Neuronal stem cell (in vitro differentiated cells): Measurements from ENCODE around the gene SYT1.

Source experiments
- DNase-seq: peaks from one replicate; pipeline ENCODE4 v3.0.0-alpha.2; 2013; ENCODE audit warnings: low spot score
- H2AFZ ChIP-seq: one replicate; pipeline ENCODE4 v1.6.1; 2013; ENCODE audit warnings: mild to moderate bottlenecking, low read length, inconsistent platforms
- H2AK5ac ChIP-seq: 2 replicates; pipeline ENCODE4 v1.6.1; 2013; ENCODE audit warnings: low read depth, mild to moderate bottlenecking, inconsistent platforms, low read length, moderate library complexity, mixed read lengths
- H2BK120ac ChIP-seq: 2 replicates; pipeline ENCODE4 v1.6.1; 2013; ENCODE audit warnings: low read depth, mild to moderate bottlenecking, inconsistent platforms, low read length, moderate library complexity, mixed read lengths
- H2BK12ac ChIP-seq: one replicate; pipeline ENCODE4 v1.6.1; 2013; ENCODE audit warnings: low read length, inconsistent platforms
- H2BK15ac ChIP-seq: 2 replicates; pipeline ENCODE4 v1.6.1; 2013; ENCODE audit warnings: mild to moderate bottlenecking, low read length, inconsistent platforms, mixed read lengths
- H2BK5ac ChIP-seq: one replicate; pipeline ENCODE4 v1.6.1; 2013; ENCODE audit warnings: inconsistent platforms, mild to moderate bottlenecking, low read length, moderate library complexity
- H3K14ac ChIP-seq: one replicate; pipeline ENCODE4 v1.6.1; 2013; ENCODE audit warnings: low read length, inconsistent platforms
- H3K18ac ChIP-seq: 2 replicates; pipeline ENCODE4 v1.6.1; 2013; ENCODE audit warnings: low read length, inconsistent platforms
- H3K23ac ChIP-seq: 2 replicates; pipeline ENCODE4 v1.6.1; 2013; ENCODE audit warnings: low read depth, mild to moderate bottlenecking, mixed read lengths, low read length, inconsistent platforms; ENCODE audit not compliant: poor library complexity
- H3K27ac ChIP-seq: replicated peaks from 3 replicates; pipeline ENCODE4 v1.5.1; 2013; ENCODE audit warnings: low read length, inconsistent platforms
- H3K27me3 ChIP-seq, 3 experiments: 2 replicates each; pipeline ENCODE4 v1.6.1; 2013; ENCODE audit warnings: low read length in 3 of 3, mild to moderate bottlenecking in 2 of 3, inconsistent platforms in 1 of 3, low read depth in 1 of 3, mixed read lengths in 1 of 3, moderate library complexity in 1 of 3; ENCODE audit not compliant: control insufficient read depth in 3 of 3, insufficient read depth in 3 of 3
- H3K36me3 ChIP-seq, 2 donors: replicated peaks in 1 of 2; 2 replicates each; pipeline ENCODE4 v1.6.1; 2013; ENCODE audit warnings: low read length in 2 of 2; ENCODE audit not compliant: control insufficient read depth in 2 of 2, insufficient read depth in 2 of 2
- H3K4ac ChIP-seq: 2 replicates; pipeline ENCODE4 v1.6.1; 2013; ENCODE audit warnings: inconsistent platforms, mild to moderate bottlenecking, low read length, moderate library complexity
- H3K4me1 ChIP-seq, 2 donors: 1 replicate in 1 of 2; 2 replicates in 1 of 2; pipeline ENCODE4 v1.6.1; 2013; ENCODE audit warnings: low read length in 2 of 2, low read depth in 1 of 2; ENCODE audit not compliant: control insufficient read depth in 2 of 2, insufficient read depth in 1 of 2
- H3K4me2 ChIP-seq: one replicate; pipeline ENCODE4 v1.6.1; 2013; ENCODE audit warnings: mild to moderate bottlenecking, low read length, inconsistent platforms; ENCODE audit not compliant: insufficient read depth, poor library complexity, severe bottlenecking
- H3K4me3 ChIP-seq, 2 donors: 2 replicates each; pipeline ENCODE4 v1.5.1; 2013; ENCODE audit warnings: low read length in 2 of 2, mild to moderate bottlenecking in 2 of 2, inconsistent platforms in 1 of 2, moderate library complexity in 1 of 2
- H3K79me1 ChIP-seq: one replicate; pipeline ENCODE4 v1.6.1; 2013; ENCODE audit warnings: low read depth, mild to moderate bottlenecking, inconsistent platforms, low read length, moderate library complexity
- H3K9ac ChIP-seq: one replicate; pipeline ENCODE4 v1.6.1; 2013; ENCODE audit warnings: mild to moderate bottlenecking, low read depth, low read length, inconsistent platforms; ENCODE audit not compliant: poor library complexity
- H3K9me3 ChIP-seq, 2 donors: replicated peaks in 1 of 2; 2 replicates each; pipeline versions ENCODE3 to v1.6.1; 2013; ENCODE audit warnings: low read length in 2 of 2, mild to moderate bottlenecking in 2 of 2, inconsistent platforms in 1 of 2, low read depth in 1 of 2, mixed read lengths in 1 of 2, moderate library complexity in 1 of 2; ENCODE audit not compliant: control insufficient read depth in 2 of 2, insufficient read depth in 1 of 2
- H4K8ac ChIP-seq: one replicate; pipeline ENCODE4 v1.6.1; 2013; ENCODE audit warnings: low read depth, mild to moderate bottlenecking, inconsistent platforms, low read length, moderate library complexity
- H4K91ac ChIP-seq: one replicate; pipeline ENCODE4 v1.6.1; 2013; ENCODE audit warnings: low read length, low read depth, mild to moderate bottlenecking, inconsistent platforms; ENCODE audit not compliant: poor library complexity
- WGBS, 2 donors: extraction: QIAGEN DNeasy Blood & Tissue Kit; methylation state at CpG; one replicate each; pipeline ENCODE4 v1.1.7; 2013; ENCODE audit warnings: missing lambda C conversion rate in 2 of 2, mixed read lengths in 1 of 2; ENCODE audit not compliant: insufficient read length in 2 of 2, insufficient replicate concordance in 1 of 2; ENCODE audit errors: extremely low coverage in 2 of 2; 5-methylcytosine and 5-hydroxymethylcytosine counted together

Gene SYT1

DNA sequence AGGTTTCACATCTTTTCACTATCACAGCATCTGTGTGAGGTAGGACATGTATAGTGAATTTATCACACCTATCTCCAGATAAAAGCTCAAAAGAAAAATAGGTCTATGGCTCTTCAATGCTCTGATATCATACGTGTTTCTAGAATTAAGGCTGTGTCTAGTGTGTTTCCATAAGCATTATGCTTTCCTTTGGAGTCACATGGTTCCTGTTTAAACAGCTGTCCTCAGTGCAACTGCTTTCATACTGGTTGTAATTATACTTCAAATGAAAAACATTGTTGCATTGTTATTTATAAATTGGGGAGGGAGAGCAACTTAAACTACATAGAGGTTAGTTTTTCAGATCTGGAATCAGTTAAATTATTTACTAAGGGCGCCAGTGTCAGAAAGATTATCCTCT lies 151.6 kb downstream of the SYT1 start:
- H3K4me3 ChIP-seq = no peak overlapping the region
- no peaks in the 10 kb centered on the region for H3K36me3 ChIP-seq
- no peak overlapping the region for H4K8ac ChIP-seq
- no peak overlapping the region for H2AFZ ChIP-seq
- H3K14ac ChIP-seq = no peak overlapping the region
- H3K9me3 ChIP-seq = peaks cover 0 to 4% of the 10 kb centered on the region in 2 donors
- no peak overlapping the region for H3K9ac ChIP-seq
- DNase-seq = no peak
- no peaks in the 10 kb centered on the region for H3K27me3 ChIP-seq
- no peak overlapping the region for H2BK120ac ChIP-seq
- no peaks in the 10 kb centered on the region for H3K4me1 ChIP-seq
- no peak overlapping the region for H2BK12ac ChIP-seq
- H3K4ac ChIP-seq = no peak overlapping the region
- H3K18ac ChIP-seq = no peak overlapping the region
- H2BK5ac ChIP-seq = no peak overlapping the region
- no peak overlapping the region for H2AK5ac ChIP-seq
- H3K4me2 ChIP-seq = no peak overlapping the region
- no peak overlapping the region for H4K91ac ChIP-seq
- WGBS, 2 donors = no CpG with 5 or more reads among the region's 2 CpGs
- no peak overlapping the region for H2BK15ac ChIP-seq
- H3K27ac ChIP-seq = no peak overlapping the region
- no peak overlapping the region for H3K23ac ChIP-seq
- no peaks in the 10 kb centered on the region for H3K79me1 ChIP-seq

GRCh38 chr12:79019672-79020071 lies 155.1 kb downstream of the SYT1 start:
- Histone ChIP-seq H2AFZ (no peak overlapping the region), H4K8ac (no peak overlapping the region)

GRCh38 chr12:79020106-79020505 lies 155.5 kb downstream of the SYT1 start:
- H3K4me2 ChIP-seq = no peak overlapping the region
- H2BK12ac ChIP-seq = no peak overlapping the region
- no peak overlapping the region for H4K91ac ChIP-seq
- no peaks in the 10 kb centered on the region for H3K27me3 ChIP-seq
- H3K9ac ChIP-seq = no peak overlapping the region
- no peak overlapping the region for H2AK5ac ChIP-seq
- DNase-seq = no peak
- H2BK5ac ChIP-seq = no peak overlapping the region
- H2BK15ac ChIP-seq = no peak overlapping the region
- H3K36me3 ChIP-seq = peaks cover 0 to 2% of the 10 kb centered on the region in 2 donors
- no peak overlapping the region for H3K23ac ChIP-seq
- no peak overlapping the region for H2AFZ ChIP-seq
- peaks cover 0 to 4% of the 10 kb centered on the region in 2 donors for H3K9me3 ChIP-seq
- H2BK120ac ChIP-seq = no peak overlapping the region
- H3K18ac ChIP-seq = no peak overlapping the region
- no peak overlapping the region for H4K8ac ChIP-seq
- no peaks in the 10 kb centered on the region for H3K4me1 ChIP-seq
- no peak overlapping the region for H3K27ac ChIP-seq
- WGBS, 2 donors = no CpG with 5 or more reads among the region's 1 CpG
- H3K14ac ChIP-seq = no peak overlapping the region
- H3K79me1 ChIP-seq = no peaks in the 10 kb centered on the region
- no peak overlapping the region for H3K4ac ChIP-seq
- H3K4me3 ChIP-seq = no peak overlapping the region

More at GRCh38 chr12:79019672-79020071, 155.1 kb downstream of the SYT1 start:
- Histone ChIP-seq H3K4ac (no peak overlapping the region), H3K27me3 (no peaks in the 10 kb centered on the region), H3K4me3 (no peak overlapping the region), H3K27ac (no peak overlapping the region), H2AK5ac (no peak overlapping the region), H2BK120ac (no peak overlapping the region), H2BK12ac (no peak overlapping the region), H3K23ac (no peak overlapping the region), H3K18ac (no peak overlapping the region), H3K9me3 (peaks cover 0 to 4% of the 10 kb centered on the region in 2 donors), H3K79me1 (no peaks in the 10 kb centered on the region), H3K4me1 (no peaks in the 10 kb centered on the region), H4K91ac (no peak overlapping the region), H3K9ac (no peak overlapping the region), H3K36me3 (peaks cover 0 to 2% of the 10 kb centered on the region in 2 donors), H2BK15ac (no peak overlapping the region), H2BK5ac (no peak overlapping the region), H3K14ac (no peak overlapping the region), H3K4me2 (no peak overlapping the region)
- DNase-seq = no peak
- WGBS, 2 donors = no CpG with 5 or more reads among the region's 1 CpG

DNA sequence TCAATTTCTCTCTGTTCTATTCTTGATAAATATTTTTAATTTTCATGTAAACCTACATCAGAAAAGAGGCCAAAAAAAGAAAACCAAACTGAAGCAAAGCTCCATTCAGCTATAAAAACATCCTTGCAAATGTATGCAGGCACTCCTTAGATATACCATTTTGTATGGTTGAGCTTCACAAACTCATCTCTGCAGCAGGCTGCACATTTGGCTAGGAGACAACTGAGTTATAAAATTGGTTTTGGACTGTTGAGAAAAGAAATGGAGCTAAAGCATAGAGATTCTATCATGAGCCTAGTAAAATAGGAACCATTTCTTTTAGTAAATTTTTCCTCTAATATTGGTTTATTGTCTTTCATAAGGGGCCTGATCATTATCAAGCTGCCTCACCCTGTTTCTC lies 156.4 kb downstream of the SYT1 start:
- Histone ChIP-seq H2BK5ac (no peak overlapping the region), H2BK15ac (no peak overlapping the region), H3K9ac (no peak overlapping the region), H3K36me3 (peaks cover 0 to 2% of the 10 kb centered on the region in 2 donors), H3K4me2 (no peak overlapping the region), H4K8ac (no peak overlapping the region), H3K23ac (no peak overlapping the region), H3K27me3 (no peaks in the 10 kb centered on the region), H3K4me3 (no peak overlapping the region), H3K18ac (no peak overlapping the region), H4K91ac (no peak overlapping the region), H3K9me3 (peaks cover 0 to 4% of the 10 kb centered on the region in 2 donors), H2AFZ (no peak overlapping the region), H2BK12ac (no peak overlapping the region), H3K4me1 (no peaks in the 10 kb centered on the region), H2AK5ac (no peak overlapping the region), H3K14ac (no peak overlapping the region), H3K27ac (no peak overlapping the region), H2BK120ac (no peak overlapping the region), H3K79me1 (no peaks in the 10 kb centered on the region), H3K4ac (no peak overlapping the region)
- no peak for DNase-seq
